HG03571 (cell line): Measurements from ENCODE around the gene FOXA1.

ENCODE experiments used
- ATAC-seq: cut with Tn5 transposase; IDR thresholded peaks from one replicate; pipeline ENCODE4 v1.9.1; 2021; ENCODE audit not compliant: unreplicated experiment

The FOXA1 gene

DNA sequence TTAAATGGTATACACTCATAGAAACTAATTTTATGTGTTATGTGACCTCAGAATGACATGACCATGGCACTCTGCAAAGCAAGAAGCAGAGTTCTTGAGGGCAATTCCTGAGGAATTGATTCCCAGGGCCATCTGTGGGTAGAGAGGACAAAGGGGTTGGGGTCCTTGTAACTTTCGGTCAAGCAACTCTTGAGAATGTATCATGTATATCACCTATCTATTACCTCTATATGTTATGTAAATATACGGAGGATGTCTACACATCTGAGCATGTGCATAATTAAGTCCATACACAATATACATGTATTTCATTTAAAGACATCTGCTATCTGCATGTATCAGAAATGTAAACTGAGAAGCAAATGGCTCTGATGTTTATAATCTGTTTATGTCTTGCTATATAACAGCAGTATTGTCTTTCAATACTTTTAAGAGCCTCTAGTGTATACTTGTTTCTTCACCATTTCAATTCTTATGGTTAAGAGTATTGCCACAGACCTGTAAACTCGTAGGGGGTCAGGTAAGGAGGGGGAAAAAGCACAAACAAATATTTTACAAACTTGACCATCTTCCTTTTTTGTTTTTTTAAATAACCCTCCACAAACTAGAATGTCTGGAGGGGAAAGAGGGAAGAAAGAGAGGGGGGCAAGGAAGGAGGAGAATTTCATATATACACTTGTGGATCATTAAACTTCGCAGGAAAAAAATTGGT is 4.5 kb downstream of the FOXA1 start:
- ATAC-seq = no peak

DNA sequence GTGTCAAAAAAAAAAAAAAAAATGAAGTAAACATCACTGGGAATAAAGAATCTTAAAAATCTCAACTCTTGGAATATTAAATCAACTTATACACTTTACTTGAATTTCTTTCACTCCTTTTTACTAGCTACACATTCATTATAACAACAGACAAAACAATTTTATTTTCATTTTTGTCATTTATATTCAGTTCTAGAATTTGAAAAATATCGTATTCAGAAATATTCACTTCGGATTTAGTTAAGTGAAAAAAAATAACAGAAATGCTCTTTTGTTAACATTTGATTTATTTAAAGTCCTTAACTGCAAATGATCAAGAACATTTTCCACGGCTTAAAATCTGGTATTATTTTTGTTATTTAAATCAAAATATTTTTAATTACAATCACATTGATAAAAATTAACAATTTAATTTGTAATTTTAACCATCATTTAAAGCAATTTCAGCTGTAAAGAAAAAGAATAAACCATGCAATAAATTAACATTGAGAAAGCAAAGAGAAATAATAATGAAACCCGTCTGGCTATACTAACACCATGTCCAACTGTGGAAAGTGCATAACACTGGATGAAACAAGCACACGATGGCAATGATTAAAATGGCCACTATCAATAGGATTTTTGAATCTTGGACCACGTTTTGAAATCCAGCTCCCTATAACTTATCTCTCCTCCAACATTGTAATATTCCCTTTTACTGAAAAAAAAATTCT is 5.2 kb downstream of the FOXA1 start:
- no peak for ATAC-seq

DNA sequence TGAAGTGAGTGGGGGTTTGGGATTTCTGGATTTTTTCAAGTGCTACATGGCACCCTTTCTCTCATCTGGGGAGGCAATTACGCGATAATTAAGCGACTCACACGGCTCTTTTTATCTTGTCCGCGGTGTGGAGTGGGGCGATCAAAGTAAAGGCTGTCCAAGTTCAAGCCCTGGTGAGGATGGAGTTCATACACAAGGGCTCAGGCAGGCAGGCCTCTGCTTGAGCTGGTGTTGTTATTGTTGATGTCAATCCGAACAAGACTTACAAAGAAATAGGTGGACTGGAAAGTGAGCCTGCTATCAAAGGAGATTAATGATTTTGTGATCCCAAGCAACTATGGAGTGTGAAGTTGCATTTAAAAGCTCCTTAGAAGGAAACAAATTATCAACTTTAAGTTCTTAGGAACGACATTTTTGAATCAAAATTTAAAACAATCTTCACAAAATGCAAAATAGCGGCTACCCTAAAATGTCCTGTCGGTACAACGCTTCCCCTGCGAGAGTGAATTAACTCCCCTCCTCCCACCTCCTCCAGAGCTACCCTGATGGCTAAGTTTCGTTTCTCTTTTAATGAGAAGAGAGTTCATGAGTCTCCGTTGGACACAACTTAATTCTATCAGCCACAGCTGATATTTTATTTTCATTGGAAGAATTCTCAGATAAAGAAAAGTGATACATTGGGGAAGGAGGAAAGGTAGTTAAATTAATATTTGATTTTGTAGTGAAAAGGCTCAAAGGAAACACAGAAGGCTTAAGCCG is 5.9 kb downstream of the FOXA1 start:
- no peak for ATAC-seq

DNA sequence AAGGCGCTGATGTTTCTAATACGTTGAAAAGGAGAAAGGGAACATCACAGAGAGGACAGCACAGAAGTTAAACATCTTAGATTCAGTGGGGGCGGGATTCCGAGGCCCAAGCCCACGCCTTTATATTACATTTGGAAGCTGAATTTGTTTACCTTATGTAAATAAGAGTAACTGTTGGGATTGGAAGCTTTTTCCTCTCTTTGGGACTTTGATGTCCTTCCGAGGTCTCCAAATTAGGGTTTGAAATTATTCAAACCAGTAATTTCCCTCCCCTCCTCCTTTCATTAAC is 6.4 kb downstream of the FOXA1 start:
- ATAC-seq = no peak

DNA sequence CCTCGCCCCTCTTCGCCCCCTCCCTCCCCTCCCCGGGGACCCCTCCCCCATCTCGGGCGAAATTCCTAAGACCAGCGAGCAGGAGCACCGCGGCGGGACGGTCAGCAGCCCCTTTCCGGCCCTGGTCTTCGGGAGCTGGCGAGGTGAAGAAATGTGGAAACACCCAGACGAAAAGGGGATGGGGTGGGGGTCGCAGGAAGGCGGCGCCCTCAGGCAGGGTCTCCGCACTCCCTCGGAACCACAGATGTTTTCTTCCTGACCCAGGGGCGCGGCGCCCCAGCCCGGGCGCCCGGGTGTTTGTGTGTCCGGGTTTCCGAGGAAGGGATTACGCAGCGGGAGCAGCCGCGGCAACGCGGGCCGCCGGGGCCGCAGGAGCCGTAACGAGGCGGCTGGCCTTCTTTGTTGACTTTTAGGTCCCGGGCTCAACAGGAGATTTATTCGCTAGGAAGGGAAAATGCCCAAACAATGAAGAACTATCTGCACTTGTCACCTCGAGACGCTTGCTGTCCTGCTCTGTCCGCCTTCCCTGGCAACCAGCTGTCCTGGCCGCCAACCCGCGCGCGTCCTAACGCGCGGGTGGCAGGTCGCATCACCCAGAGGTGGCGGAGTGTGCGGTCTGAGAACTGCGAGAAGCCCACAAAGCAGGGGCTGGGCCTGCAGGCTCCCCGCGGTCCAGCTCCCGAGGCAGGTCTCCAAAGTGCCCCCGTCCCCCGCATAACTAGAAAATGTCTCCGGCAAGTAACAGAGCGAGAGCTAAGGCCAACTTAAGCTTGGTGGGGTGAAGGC is 7.0 kb downstream of the FOXA1 start:
- no peak for ATAC-seq

DNA sequence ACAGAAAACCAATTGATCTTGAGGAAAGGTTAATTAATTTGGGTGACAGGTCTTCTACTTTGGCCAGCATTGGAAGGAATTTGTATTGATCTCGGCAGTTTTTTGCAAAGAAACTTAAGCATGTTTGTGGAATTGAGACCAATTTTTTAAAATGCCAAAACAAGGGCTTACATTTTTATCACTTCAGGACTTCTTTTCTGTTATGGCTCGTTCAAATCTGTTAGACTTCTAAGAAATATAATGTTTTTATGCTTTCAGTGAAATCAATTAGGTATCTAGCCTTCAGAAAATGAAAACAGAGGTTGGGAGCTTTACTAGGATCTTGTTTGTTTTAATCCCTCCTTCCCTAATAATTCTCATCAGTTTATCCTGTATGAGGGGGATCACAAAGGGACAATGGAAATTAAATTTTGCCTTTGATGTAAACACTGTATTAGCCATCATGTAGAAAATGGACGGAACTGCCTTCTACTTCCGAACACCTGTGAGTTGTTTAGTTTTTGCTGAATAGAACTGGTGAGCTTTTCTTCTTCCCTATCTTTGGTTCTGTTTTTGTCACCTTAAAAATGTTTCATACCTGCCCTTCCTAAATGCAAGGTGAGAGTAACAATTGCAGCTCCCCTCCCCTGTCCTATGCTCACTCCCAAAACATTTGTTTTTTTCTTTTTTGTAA is 7.8 kb downstream of the FOXA1 start:
- no peak for ATAC-seq

DNA sequence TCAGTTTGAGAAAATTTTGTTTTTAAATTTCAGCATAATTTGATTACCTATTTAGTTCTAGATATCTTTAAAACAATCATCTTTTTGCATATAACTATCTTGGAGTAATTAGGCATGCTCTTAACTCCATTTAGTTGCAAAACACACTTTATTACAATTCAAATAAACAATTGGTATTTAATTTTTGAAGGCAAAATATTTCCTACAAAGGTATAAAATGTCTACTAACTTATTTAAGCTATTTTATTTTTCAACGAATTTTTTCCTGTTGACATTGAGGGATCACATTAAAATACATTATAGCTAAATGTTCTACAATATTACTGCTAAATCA is 8.3 kb downstream of the FOXA1 start:
- ATAC-seq = no peak

DNA sequence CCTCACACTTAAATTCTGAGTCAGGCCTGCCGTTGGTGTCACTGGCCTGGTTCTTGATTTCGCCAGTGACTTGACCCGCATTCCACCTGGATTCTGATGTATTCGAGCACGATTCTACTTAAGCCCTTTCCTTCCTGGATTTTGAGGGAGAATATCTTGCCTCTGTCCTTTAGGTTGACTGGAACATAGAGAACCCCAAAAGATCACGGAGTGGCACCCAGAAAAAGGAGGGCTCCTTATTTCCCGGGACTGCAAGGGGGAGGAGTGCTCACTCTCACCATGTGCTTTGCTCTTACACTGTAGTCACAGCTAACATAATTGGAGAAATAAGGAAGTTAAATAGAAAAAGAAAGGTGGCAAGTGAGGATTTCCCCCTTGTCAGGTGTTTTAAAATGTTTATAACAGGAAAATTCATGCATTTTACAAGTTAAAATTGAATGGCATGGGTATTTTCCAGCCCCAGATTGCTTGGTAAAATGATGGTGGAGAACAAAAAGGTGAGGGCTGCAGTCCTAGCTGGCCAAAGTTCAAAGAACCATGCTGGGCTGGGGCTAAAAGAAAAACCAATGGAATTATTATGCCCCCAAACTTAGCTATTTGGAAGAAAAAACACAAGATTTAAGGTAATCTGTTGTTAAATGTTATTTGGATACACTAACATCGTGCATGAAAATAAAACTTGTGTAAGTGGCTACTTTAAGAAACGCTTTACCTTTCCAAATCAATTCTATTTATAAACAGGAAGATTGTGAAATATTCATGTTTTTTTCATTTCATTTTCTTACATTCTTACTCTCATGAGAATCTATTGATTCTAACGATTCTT is 8.9 kb downstream of the FOXA1 start:
- no peak for ATAC-seq

DNA sequence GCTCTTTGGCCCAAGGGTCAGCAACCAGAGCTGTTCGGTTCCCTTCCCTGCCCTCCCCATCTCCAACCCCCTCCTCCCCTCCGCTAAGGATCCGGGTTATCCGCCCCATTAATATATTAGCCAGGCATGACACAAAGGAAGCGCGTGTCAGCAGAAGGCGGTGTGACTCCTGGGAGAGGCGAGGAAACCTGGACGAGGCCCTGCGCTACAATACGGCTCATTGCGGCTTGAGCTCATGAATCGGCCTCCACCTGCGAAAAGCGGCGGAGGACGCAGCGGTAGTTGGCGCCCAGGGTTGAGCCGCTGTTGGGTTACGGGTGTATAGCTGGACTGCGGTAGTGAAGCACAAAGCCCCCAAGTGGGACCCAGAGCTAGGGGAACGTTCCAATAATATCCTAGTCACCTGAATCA is 9.9 kb downstream of the FOXA1 start:
- ATAC-seq = no peak

DNA sequence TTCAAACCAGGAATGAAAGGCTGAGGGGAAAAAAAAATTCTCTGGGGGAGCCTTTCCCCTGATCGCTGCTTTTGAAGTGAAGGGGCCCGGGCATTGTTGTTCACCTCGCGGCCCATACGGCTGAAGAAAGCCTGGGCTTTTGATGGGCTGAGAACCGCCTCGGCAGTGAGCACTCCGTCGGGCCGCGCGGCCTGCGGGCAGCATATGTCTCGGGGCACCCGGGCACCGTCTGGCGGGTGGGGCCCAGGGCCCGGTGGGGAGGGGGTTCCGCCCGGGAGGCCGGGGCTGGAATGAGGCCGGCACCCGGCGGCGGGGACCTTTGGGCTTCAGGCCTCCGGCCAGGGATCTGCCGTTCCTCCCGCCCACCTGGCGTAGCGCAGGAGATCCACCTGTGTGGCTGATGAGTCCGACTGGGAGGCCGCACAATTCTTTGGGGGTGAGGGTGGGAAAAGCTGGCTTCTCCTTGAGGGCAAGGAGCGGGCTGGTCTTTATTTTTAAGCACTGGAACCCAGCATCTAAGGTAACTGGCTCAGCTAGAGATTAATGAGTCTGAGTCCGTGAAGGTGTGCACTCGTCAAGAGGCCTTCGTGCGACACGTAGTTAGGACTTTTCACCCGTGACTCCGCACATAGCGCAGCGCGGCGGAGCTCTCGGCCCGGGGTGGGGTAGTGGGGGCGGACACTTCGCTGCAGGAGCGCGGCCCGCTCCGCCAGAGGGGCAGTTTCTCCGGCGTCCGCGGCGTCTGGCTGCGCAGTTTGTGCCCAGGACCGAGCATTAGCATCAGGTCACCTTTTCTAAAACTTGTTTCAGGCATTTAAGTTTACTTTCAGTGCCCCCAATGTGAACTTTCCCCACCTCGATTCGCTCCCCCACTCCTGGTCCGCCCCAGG is 10.6 kb downstream of the FOXA1 start:
- ATAC-seq = no peak

DNA sequence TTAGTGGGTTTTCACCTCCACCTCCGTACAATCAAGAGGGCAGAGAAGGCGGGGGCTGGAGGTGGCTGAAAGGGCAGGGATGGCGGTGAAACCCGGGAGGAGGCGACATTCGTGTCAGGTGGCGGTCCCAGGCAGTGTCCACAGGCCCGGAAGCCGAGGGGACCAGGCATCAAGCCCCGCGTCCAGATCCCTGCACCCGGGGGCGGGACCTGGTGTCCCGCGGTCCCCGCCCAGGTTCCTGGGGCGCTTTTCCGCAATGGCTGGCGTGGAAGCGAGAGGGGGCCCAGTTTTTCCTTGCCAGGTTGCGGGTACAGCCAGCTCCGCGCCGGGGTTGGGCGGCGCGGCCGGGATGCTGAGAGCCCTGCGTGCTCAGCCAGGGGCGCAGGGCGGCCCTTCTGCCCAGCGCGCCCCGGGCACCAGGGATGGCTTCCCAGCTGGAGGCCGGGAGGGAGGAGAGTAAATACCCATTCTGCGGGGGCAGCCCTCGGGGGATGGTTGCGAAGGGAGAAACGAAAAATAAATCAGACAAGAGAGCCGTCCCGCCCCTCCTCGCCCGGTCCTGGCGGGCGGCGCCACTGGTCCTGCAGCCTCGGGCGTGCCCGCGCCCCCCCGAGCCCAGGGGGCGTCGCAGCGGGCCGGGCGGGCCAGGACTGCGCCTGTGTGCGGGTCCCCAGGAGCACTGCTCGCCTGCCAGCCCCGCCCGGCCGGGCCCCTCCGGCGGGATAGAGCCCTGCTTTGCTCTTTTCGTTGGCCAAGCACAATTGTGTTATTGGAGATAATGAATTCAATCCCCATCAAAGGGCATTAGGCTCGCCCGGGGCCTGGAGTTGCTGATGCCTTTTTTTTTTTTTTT is 11.5 kb downstream of the FOXA1 start:
- ATAC-seq = no peak

DNA sequence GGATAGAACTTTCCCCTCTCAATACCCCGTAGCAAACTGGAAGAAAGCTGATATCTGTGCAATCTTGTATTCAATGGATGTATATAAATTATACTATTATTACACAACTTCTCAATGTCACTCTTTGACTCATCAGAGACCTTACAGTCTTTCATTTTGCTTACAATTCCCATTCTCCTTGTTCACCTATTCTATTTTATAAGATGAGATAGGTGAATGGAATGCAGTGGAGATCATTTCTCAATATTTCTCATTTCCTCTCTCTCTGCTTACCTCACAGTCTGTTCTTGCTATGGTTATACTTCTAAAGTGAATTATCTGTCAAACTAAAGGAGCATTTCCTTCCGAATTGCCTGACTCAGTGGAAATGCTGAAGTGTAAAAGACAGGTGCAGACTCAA is 14.9 kb downstream of the FOXA1 start:
- ATAC-seq = no peak

DNA sequence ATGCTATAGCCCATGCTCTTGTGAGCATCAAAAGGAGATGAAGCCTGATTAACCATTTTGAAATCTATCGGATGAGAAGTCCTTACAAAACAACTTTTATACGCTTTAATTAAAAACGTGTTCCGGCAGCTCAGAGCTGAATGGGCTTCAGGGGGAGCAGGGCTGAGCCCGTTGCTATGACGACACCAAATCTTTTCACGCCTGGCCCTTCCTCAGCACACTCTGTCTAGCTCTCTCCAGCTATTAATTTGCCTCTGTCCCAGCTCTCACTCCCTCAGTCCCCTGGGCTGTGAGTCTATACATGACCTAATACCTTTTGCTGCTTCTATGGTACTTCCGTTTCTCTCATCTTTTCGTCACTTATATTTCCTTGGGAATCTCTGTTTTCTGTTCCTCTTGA is 15.8 kb downstream of the FOXA1 start:
- no peak for ATAC-seq

DNA sequence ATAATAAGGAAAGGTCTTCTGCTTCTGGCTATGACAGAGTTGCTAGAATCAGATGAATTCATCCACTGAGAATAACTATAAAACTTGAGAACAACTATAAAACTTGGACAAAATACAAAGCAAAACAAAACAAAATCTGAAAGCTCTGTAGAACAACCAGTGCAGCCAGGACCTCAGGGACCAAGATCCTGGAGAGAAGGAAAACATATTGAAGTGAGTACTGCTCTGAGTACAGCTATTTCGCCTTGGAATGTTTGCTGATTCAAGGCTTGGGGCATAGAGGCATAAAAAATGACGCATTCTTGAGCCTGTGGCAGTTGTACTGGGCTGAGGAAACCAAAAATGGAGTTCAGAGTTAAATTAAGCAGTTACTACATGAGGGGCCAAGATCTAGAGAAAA is 21.7 kb downstream of the FOXA1 start:
- ATAC-seq = no peak

DNA sequence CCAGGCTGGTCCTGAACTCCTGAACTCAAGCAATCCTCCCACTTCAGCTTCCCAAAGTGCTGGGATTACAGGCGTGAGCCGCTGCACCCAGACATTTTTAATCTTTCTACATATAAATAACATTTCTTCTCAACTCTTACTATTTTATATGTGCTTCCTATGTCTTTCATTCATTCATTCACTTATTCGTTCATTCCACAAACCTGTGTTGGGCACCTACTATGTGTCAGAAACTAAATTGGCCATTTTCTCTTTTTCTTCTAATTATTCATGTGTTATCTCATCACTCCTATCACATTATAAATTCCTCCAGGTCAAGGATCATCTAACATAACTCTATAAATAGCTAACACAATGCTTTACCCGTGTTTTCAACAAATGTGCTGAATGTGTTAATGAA is 23.7 kb downstream of the FOXA1 start:
- ATAC-seq = no peak

DNA sequence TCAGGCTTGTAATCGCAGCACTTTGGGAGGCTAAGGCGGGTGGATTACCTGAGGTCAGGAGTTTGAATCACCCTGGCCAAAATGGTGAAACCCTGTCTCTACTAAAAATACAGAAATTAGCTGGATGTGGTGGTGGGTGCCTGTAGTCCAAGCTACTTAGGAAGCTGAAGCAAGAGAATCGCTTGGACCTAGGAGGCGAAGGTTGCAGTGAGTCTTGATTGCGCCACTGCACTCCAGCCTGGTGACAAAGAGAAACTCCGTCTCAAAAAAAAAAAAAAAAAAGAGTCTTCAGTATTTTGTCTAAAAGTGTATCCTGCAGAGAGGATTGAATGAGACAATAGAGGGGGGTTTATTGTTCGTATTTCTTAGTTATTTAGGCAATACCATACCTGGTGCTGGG is 25.3 kb downstream of the FOXA1 start:
- no peak for ATAC-seq

DNA sequence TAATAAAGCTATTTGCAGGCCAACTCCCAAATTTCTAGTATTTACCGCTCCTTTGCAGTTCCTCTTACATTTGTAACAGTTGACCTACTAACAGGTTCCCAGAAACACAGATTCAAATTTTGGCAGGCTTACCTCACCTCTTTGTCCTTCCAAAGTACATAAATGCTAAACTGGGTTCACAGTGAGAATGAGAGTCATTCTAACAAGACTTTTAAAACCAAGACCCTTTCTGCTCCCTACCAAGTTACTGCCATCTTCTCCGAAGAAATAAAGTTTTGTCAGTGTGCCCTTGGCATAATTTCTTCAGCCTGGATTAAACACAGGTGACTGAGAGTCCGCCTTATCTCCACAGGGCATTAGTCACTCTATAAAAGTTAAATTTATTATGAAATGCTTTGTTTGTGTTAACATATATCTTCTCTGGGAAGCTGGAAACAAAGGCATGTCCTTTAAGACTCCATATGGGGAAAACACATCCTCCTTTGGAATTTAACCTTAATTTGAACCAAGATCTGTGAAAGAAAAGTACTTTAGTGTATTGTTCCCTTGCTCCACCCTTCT is 28.2 kb downstream of the FOXA1 start:
- no peak for ATAC-seq

DNA sequence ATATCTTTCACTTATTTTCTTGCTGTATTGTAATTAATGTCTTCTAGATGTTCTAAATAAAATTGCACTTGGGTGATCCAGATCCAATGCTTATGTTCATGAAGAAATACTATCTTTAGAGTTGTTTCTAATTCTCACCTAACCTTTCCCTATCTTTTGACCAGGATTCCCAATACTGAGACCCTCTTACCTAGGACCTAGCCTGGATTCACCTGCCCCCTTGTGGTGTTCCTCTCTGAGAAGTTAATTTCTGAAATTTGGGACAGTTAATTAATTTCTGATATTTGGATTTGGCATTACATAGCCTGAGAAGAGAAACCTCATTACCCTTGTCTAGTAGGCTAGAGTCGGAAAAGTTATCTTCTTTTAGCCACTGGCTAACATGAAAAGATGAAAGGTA is 29.5 kb downstream of the FOXA1 start:
- ATAC-seq = no peak
